NCI-H1092 (cell line): ENCODE data around the gene IGF2BP2.
"Not testable (repeated sequence)": the region's sequence is repeated elsewhere in the genome, so short reads cannot be mapped to it uniquely, and the experiment has no call there.

Experiments
- DNase-seq: peaks from one replicate; lab custom pipeline; 2025; lab: John Stamatoyannopoulos, UW

The IGF2BP2 gene

GRCh38 chr3:185639632-185640206 is 185.1 kb downstream of the IGF2BP2 start:
- DNase-seq = no peak

DNA sequence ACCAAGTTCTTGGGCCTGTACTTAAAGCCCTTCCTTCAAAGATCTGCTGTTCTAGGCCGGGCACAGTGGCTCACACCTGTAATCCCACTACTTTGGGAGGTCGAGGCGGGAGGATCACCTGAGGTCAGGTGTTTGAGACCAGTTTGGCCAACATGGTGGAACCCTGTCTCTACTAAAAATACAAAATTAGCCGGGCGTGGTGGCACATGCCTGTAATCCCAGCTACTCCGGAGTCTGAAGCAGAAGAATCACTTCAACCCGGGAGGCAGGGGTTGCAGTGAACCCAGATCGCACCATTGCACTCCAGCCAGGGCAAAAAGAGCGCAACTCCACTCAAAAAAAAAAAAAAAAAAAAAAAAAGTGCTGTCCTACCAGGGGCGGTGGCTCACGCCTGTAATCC is 186.2 kb downstream of the IGF2BP2 start:
- DNase-seq = not testable (repeated sequence)

DNA sequence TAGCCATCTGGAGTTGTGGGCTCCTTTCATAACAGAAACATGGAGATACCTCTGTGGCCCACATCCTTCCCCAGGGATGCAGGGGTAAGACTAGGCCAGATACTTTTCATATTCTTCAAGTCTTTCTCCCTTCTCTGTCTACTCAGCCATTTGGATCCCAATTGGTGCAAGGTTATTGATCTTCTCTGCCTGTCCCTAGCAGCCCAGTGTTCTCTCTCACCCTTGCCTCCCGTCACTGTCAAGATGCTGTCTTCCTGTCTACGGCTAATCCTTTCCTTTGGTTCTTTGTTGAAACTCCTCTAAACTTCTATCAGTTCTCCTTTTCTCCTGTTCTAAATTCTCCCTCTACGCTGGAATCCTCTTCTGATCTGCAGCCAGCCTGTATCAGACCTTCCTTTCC is 187.5 kb downstream of the IGF2BP2 start:
- DNase-seq = no peak

DNA sequence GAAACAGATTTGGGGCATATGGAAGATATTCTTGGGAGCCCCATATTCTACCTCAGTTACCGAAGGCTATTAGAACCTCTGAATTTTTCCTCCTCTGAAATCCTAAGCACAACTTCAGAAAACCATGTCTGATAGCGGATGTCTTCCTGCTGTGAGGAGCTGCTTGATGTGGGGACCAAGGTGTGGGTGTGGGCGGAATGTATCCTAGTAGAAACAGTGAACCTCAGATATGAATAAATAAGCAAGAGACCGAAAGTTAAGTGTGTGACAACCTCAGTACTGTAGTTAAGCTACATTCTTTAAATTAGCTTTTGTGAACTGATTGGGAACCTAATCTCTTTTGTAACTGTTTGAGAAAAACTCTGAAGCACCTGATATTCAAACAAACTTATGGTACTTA is 191.8 kb downstream of the IGF2BP2 start:
- no peak for DNase-seq

DNA sequence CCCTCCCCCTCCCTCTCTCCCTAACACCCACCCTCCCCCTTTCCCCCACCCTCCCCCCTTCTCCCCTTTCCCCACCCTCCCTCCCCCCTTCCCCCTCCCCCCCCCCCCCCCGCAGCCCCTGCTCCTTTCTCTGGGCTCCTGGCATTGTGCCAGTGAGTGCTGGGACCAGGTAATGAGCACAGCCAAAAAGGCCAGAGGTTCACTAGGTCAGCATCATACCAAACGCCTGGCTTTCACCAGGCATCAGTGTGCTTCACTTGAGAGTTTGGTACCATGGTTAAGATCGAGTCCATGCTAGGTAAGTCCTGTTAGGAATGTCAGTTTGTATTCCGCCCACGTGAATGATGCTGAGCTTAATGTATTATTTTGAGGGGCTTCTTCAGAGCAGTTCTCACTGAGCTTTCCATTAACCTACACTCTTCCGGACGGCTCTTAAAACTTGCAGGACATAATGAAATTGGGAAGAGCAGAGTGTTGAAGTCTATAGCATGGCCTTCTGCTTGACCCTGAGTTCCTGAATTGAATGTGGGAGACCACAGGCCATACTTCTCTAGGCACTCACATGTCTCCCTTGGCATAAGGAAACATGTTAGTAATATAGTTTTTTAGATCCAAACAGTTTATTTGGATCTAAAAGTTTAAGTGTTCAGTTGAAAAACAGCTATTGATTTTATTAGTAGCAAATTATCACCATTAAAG is 193.2 kb downstream of the IGF2BP2 start:
- DNase-seq = no peak

DNA sequence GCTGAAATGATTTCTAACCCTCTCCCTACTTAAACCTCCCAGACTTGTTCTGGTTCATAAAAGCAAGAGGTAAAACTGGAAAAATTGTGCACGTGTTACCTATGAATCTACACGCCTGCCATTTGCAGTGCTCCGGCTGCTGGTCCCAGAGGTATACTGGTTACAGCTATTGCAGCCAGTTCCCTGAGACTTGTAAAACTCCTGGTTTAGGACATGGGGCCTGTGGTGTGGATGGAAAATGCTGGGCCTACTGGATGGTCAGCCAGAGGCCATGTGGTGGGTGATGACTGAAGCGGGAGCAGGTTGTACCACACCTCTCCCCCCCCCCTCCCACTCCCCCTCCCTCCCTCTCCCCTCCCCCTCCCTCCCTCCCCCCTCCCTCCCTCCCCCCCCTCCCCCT is 193.7 kb downstream of the IGF2BP2 start:
- DNase-seq = no peak

DNA sequence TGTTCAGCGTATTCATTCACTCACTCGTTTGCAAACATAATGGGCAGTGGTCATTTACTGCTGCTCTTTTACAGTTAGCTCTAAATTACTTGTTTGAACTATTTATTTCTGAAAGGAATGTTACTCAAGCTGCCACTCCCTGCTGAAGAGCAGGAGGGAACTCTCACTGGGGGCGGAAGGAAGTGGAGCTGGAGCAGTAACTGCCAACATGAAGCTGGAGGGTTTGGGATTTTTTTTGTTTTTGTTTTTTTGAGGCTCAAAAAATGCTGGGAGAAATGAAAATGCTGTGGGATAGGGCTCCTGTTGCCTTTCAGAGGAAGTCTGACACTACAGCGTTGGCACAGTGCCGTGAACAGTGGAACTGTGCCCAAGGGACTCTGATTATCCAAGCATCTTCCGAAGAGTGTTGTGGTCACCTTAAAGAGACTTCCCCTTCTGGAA is 194.6 kb downstream of the IGF2BP2 start:
- DNase-seq = no peak

- DNase-seq = no peak
These were observed 195.2 kb downstream of the IGF2BP2 start for GRCh38 chr3:185629554-185630181.

- DNase-seq = no peak
These were observed 199.1 kb downstream of the IGF2BP2 start for GRCh38 chr3:185625784-185626183.

DNA sequence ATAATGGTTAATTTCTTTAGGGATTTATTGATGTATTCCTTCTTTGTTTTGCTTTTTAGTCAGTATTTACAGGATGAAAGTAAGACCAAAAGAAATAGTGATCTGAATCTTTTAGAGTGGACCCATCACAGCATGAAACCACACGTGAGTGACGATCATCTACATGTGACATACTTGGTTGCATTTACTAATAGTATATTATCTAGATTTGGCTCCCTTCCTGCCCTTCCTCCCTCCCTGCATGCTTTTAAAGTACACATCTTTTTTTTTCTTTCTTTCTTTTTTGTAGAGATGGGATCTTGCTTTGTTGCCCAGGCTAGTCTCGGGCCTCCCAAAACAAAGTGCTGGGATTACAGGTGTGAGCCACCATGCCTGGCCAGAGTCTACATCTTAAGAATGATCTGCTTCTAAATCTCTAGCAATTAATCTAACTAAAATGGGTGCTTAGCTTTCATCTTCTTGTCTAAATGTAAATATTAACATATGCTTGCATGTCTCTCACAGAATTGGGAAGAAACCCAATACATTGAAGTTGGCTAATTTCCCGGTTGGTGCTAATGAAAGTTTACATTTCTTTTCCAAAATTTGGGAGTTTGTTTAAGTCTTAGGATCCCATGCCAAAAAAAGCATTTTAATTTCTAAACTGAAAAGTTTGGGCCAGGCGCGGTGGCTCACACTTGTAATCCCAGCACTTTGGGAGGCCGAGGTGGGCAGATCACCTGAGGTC is 200.7 kb downstream of the IGF2BP2 start:
- no peak for DNase-seq

DNA sequence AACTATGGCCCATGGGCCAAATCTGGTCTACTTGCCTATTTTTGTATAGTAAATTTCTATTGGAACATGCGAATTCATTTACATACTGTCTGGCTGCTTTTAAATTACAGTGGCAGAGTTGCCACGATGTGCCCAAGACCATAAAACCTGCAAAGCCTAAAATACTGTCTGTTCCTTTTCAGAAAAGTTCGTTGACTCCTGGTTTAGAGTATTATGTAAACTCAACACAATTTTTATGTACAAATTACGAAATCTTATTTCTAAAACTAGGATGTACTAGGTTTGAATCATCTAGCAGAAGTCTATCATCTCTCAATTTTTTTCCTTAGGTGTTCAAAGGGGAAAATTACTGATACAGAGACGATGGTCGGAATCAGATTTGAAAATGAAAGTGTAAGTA is 211.8 kb downstream of the IGF2BP2 start:
- DNase-seq = no peak

DNA sequence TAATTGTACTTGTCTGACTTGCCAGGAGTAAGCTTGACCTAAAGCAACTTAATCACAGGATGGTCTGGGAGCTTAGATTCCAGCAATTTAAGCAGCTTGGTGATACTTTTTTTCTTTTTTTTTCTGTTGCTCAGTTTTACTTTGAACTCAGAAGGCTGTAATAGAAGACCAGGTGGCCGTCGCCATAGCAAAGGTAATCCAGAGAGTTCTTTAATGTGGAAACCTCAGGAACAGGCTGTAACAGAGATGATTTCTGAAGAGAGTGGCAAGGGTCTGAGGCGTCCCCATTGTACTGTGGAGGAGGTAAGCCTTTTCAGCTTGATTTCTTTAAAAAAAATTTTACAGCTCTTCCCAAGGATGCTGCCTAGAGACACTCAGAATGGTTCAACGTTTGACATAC is 218.6 kb downstream of the IGF2BP2 start:
- DNase-seq = no peak

- DNase-seq = no peak
These were observed 219.3 kb downstream of the IGF2BP2 start for GRCh38 chr3:185605566-185605965.

DNA sequence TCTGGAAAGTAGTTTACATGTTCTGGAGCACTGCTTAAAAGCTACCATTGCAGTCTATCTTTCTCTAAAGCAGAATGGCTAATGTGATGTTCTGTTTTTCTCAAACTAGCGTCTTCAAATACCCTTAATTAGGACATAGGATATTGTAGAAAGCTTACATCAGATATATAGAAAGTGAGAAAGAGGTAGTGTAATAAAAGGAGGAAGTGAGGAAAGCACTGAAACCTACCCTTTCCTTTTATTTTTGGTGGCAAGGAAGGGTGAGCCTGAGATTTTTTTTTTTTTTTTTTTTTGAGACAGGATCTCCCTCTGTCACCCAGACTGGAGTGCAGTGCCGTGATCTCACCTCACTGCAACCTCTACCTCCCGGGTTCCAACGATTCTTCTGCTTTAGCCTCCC is 229.3 kb downstream of the IGF2BP2 start:
- no peak for DNase-seq

- no peak for DNase-seq
These were observed 230.8 kb downstream of the IGF2BP2 start for GRCh38 chr3:185594073-185594472.
